DND-41 (cell line): Measurements from ENCODE around the gene SUN5.

ENCODE experiments used
- ATAC-seq: fragments of 200-7000 bp; cut with Tn5 transposase; 3 replicates; pipeline ENCODE4 v1.9.1; 2021; ENCODE audit warnings: low read depth; ENCODE audit not compliant: insufficient read depth
- DNase-seq: peaks from one replicate; pipeline ENCODE4 v3.0.0-alpha.2; 2020
- H2AFZ ChIP-seq: 2 replicates; pipeline ENCODE4 v1.6.0; 2012; ENCODE audit warnings: low read depth, low read length
- H3K27ac ChIP-seq: 2 replicates; pipeline ENCODE4 v1.5.1; 2012; ENCODE audit warnings: low read length, inconsistent platforms
- H3K27me3 ChIP-seq: fragments of 200-600 bp; sonication (generic); 2 replicates; pipeline ENCODE4 v1.6.0; 2012; ENCODE audit warnings: low read length, mild to moderate bottlenecking, inconsistent platforms; ENCODE audit not compliant: insufficient read depth, poor library complexity
- H3K36me3 ChIP-seq: 2 replicates; pipeline ENCODE4 v1.5.1; 2012; ENCODE audit warnings: low read length, inconsistent platforms; ENCODE audit not compliant: insufficient read depth
- H3K4me1 ChIP-seq: 2 replicates; pipeline ENCODE4 v1.5.1; 2012; ENCODE audit warnings: mild to moderate bottlenecking, low read length; ENCODE audit not compliant: insufficient read depth
- H3K4me2 ChIP-seq: 2 replicates; pipeline ENCODE4 v1.6.0; 2012; ENCODE audit warnings: mild to moderate bottlenecking, moderate library complexity, low read length, inconsistent platforms; ENCODE audit not compliant: insufficient read depth
- H3K4me3 ChIP-seq, 2 experiments: fragments of 200-600 bp in 1 of 2; shearing (Covaris generic) in 1 of 2; 2 replicates each; pipeline ENCODE4 v1.5.1; 2012 to 2016; ENCODE audit warnings: inconsistent platforms in 2 of 2, low read length in 2 of 2, mild to moderate bottlenecking in 2 of 2, low read depth in 1 of 2, moderate library complexity in 1 of 2
- H3K79me2 ChIP-seq: 2 replicates; pipeline ENCODE4 v1.6.0; 2012; ENCODE audit warnings: low read length, inconsistent platforms; ENCODE audit not compliant: insufficient read depth
- H3K9ac ChIP-seq: 2 replicates; pipeline ENCODE4 v1.6.0; 2012; ENCODE audit warnings: low read depth, mild to moderate bottlenecking, inconsistent platforms, low read length, moderate library complexity
- H3K9me3 ChIP-seq: 2 replicates; pipeline ENCODE4 v1.5.1; 2012; ENCODE audit warnings: low read length, moderate library complexity, mild to moderate bottlenecking, inconsistent platforms; ENCODE audit not compliant: insufficient read depth, severe bottlenecking
- H4K20me1 ChIP-seq: 2 replicates; pipeline ENCODE4 v1.6.0; 2012; ENCODE audit warnings: low read length; ENCODE audit not compliant: insufficient read depth
- EZH2 ChIP-seq: IDR thresholded peaks from 3 replicates; pipeline ENCODE4 v1.6.1; 2012; ENCODE audit warnings: borderline replicate concordance, low read depth, mild to moderate bottlenecking, moderate library complexity, low read length, inconsistent platforms; ENCODE audit not compliant: severe bottlenecking
- TF ChIP-seq, protein P1 (sequence below): IDR thresholded peaks from 2 replicates; pipeline ENCODE4 v1.5.1; 2012; ENCODE audit warnings: borderline replicate concordance, low read length, moderate library complexity, mild to moderate bottlenecking; ENCODE audit not compliant: poor library complexity, severe bottlenecking; ENCODE audit errors: extremely low read depth

Gene SUN5

DNA sequence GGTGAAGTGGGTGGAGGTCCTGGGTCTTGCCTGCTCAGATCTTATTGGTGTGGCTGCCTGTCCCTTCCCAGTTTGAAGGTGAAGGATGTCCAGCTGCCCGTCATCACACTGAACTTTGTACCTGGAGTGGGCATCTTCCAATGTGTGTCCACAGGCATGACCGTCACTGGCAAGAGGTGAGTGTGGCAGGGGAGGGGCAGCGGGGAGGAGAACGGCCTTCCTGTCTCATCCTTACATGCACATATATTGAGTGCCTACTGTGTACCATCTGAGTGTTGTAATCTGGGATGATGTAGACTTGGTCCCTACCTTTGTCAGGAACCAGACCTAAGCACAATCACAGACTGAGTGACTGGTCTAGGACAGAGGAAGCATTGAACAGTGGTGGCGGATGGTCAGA is 29.9 kb upstream of the SUN5 start:
- Histone ChIP-seq H3K36me3 (no peaks in the 10 kb centered on the region), H3K4me3 (no peak overlapping the region), H3K4me1 (no peaks in the 10 kb centered on the region), H3K4me2 (no peak overlapping the region), H3K9ac (no peak overlapping the region), H3K27me3 (no peaks in the 10 kb centered on the region), H3K79me2 (no peaks in the 10 kb centered on the region), H4K20me1 (no peaks in the 10 kb centered on the region), H3K9me3 (no peaks in the 10 kb centered on the region), H2AFZ (no peak overlapping the region), H3K27ac (no peak overlapping the region)
- DNase-seq (no peak), ATAC-seq (no peak)
- TF ChIP-seq EZH2 = no peak
- TF ChIP-seq, protein P1, sequence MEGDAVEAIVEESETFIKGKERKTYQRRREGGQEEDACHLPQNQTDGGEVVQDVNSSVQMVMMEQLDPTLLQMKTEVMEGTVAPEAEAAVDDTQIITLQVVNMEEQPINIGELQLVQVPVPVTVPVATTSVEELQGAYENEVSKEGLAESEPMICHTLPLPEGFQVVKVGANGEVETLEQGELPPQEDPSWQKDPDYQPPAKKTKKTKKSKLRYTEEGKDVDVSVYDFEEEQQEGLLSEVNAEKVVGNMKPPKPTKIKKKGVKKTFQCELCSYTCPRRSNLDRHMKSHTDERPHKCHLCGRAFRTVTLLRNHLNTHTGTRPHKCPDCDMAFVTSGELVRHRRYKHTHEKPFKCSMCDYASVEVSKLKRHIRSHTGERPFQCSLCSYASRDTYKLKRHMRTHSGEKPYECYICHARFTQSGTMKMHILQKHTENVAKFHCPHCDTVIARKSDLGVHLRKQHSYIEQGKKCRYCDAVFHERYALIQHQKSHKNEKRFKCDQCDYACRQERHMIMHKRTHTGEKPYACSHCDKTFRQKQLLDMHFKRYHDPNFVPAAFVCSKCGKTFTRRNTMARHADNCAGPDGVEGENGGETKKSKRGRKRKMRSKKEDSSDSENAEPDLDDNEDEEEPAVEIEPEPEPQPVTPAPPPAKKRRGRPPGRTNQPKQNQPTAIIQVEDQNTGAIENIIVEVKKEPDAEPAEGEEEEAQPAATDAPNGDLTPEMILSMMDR = no peak

DNA sequence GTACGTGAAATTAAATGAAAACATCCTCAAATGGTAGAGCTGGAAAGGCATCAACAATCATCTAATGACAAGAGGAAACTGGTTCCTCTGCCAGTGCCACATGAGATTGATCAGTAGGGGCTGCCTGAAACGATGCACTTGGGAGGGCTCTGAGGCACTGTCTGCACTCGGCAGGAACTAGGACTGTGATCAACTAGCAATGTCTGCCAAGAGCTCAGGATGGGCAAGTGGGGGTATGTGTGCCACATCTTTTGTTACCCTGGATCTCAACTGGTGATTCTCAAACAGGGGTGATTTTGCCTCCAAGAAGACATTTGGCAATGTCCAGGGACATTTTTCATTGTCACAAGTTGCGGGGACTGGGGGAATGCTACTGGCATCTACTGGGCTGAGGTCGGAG is 29.1 kb upstream of the SUN5 start:
- Histone ChIP-seq H3K9me3 (no peaks in the 10 kb centered on the region), H3K36me3 (no peaks in the 10 kb centered on the region), H3K79me2 (no peaks in the 10 kb centered on the region), H4K20me1 (no peaks in the 10 kb centered on the region), H3K4me1 (no peaks in the 10 kb centered on the region), H3K27me3 (no peaks in the 10 kb centered on the region), H3K4me3 (no peak overlapping the region), H3K4me2 (no peak overlapping the region), H3K27ac (no peak overlapping the region), H3K9ac (no peak overlapping the region), H2AFZ (no peak overlapping the region)
- no peak for DNase-seq
- ATAC-seq = no peak
- no peak for TF ChIP-seq EZH2
- TF ChIP-seq, protein P1 = no peak

DNA sequence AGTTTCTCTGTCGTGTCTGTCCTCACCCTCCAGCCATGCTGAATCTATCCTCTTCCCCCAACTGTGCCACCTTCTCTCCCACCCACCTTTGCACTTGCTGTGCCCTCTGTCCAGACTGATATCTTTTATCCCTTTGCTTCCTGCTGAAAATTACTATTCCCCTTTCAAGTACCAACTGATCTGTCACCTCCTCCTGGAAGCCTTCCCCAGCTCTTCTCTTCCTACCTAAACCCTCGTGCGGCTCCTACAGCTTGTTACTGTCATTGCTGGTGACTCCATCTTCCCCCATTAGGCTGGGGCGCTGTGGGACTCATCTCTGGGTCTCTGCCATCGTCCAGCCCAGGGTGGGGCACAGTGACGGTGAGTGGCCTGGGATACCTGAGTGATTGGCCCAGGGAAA is 28.3 kb upstream of the SUN5 start:
- no peaks in the 10 kb centered on the region for H3K4me1 ChIP-seq
- H3K79me2 ChIP-seq = no peaks in the 10 kb centered on the region
- no peaks in the 10 kb centered on the region for H3K36me3 ChIP-seq
- no peak overlapping the region for H3K27ac ChIP-seq
- H3K9ac ChIP-seq = no peak overlapping the region
- H3K4me2 ChIP-seq = no peak overlapping the region
- no peak for TF ChIP-seq EZH2
- TF ChIP-seq, protein P1 = no peak
- no peak overlapping the region for H3K4me3 ChIP-seq
- H3K27me3 ChIP-seq = no peaks in the 10 kb centered on the region
- H2AFZ ChIP-seq = no peak overlapping the region
- no peaks in the 10 kb centered on the region for H3K9me3 ChIP-seq
- ATAC-seq = no peak
- no peak for DNase-seq
- no peaks in the 10 kb centered on the region for H4K20me1 ChIP-seq

DNA sequence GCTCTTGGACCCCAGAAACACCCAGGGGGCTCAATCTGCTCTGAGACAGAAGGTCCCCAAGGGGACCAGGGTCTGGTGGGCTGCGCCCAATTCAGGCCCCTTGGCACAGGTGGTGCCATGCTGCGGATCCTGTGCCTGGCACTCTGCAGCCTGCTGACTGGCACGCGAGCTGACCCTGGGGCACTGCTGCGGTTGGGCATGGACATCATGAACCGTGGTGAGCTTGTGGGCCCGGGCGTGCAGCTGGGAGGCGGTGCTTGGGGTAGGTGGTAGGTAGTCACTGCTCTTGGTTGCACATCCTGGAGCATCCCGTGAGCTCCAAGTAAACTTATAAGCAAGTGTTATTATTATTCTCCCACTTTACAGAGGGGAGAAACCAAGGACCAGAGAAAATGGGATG is 27.3 kb upstream of the SUN5 start, which contains the start of gene BPIFB6:
TSS of gene BPIFB6 (plus strand) at position 118 of the 400 bp plus-strand sequence. CDS start at position 118, 0 bp downstream.
- H3K4me1 ChIP-seq = no peaks in the 10 kb centered on the region
- H3K36me3 ChIP-seq = no peaks in the 10 kb centered on the region
- no peaks in the 10 kb centered on the region for H4K20me1 ChIP-seq
- no peak within 1 kb of the TSS for H3K27ac ChIP-seq
- H3K9ac ChIP-seq = no peak within 1 kb of the TSS
- TF ChIP-seq, protein P1 = no peak
- no peak for TF ChIP-seq EZH2
- H3K9me3 ChIP-seq = no peaks in the 10 kb centered on the region
- no peak within 1 kb of the TSS for H3K4me3 ChIP-seq
- no peaks in the 10 kb centered on the region for H3K27me3 ChIP-seq
- ATAC-seq (no peak), DNase-seq (no peak)
- H2AFZ ChIP-seq = no peak within 1 kb of the TSS
- H3K79me2 ChIP-seq = no peaks in the 10 kb centered on the region
- H3K4me2 ChIP-seq = no peak within 1 kb of the TSS
